ENCODE measurements around the gene MMD.

GRCh38 chr17:55451203-55451641, 29.6 kb upstream of the MMD start:
- TF ChIP-seq FOXJ3 (CRISPR knock-in tag; IDR thresholded peaks at IDR 0.05; ENCODE audit: borderline replicate concordance) (no peak), CTCF (IDR thresholded peaks at IDR 0.05) (no peak), ZSCAN18 (CRISPR knock-in tag; IDR thresholded peaks at IDR 0.05) (no peak), ELF4 (CRISPR knock-in tag; IDR thresholded peaks at IDR 0.05; ENCODE audit: low read depth) (no peak), ETV6 (CRISPR knock-in tag; IDR thresholded peaks at IDR 0.05) (no peak), MXD4 (CRISPR knock-in tag; IDR thresholded peaks at IDR 0.05; ENCODE audit: borderline replicate concordance) (no peak), GTF2I (CRISPR knock-in tag; conservative IDR thresholded peaks at IDR 0.05) (no peak), HMGA2 (CRISPR knock-in tag; IDR thresholded peaks at IDR 0.05) (no peak), IRF2 (CRISPR knock-in tag; IDR thresholded peaks at IDR 0.05; ENCODE audit: borderline replicate concordance, low read depth) (no peak), NR3C1 (CRISPR knock-in tag; conservative IDR thresholded peaks at IDR 0.05; ENCODE audit: low read depth) (no peak), FOXP1 (CRISPR knock-in tag; IDR thresholded peaks at IDR 0.05; ENCODE audit: borderline replicate concordance) (no peak)
- TF ChIP-seq, protein P1, sequence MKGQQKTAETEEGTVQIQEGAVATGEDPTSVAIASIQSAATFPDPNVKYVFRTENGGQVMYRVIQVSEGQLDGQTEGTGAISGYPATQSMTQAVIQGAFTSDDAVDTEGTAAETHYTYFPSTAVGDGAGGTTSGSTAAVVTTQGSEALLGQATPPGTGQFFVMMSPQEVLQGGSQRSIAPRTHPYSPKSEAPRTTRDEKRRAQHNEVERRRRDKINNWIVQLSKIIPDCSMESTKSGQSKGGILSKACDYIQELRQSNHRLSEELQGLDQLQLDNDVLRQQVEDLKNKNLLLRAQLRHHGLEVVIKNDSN (CRISPR knock-in tag; IDR thresholded peaks at IDR 0.05): no peak
- TF ChIP-seq, protein P2, sequence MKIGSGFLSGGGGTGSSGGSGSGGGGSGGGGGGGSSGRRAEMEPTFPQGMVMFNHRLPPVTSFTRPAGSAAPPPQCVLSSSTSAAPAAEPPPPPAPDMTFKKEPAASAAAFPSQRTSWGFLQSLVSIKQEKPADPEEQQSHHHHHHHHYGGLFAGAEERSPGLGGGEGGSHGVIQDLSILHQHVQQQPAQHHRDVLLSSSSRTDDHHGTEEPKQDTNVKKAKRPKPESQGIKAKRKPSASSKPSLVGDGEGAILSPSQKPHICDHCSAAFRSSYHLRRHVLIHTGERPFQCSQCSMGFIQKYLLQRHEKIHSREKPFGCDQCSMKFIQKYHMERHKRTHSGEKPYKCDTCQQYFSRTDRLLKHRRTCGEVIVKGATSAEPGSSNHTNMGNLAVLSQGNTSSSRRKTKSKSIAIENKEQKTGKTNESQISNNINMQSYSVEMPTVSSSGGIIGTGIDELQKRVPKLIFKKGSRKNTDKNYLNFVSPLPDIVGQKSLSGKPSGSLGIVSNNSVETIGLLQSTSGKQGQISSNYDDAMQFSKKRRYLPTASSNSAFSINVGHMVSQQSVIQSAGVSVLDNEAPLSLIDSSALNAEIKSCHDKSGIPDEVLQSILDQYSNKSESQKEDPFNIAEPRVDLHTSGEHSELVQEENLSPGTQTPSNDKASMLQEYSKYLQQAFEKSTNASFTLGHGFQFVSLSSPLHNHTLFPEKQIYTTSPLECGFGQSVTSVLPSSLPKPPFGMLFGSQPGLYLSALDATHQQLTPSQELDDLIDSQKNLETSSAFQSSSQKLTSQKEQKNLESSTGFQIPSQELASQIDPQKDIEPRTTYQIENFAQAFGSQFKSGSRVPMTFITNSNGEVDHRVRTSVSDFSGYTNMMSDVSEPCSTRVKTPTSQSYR (CRISPR knock-in tag; IDR thresholded peaks at IDR 0.05): no peak
